Natural killer cell treated with Interleukin-12 subunit alpha and Interleukin-12 subunit beta and Interleukin-15 and Interleukin-18, amount 100 ng/mL, for 72 hours (primary cell): Measurements from ENCODE around the gene MRGPRE. TPM values are rescaled to one million over a fixed set of nuclear protein-coding genes. Genes with fewer than 3 reads are reported as not detected.

Experiments used
- ATAC-seq, 2 donors: fragments of 150-1000 bp; cut with Tn5 transposase in 1 of 2; sonication (Bioruptor Pico), chemical (Tn5 transposase) in 1 of 2; 2 replicates each; pipeline ENCODE4 v1.10.0; 2021
- DNase-seq: peaks from one replicate; pipeline ENCODE4 v3.0.0; 2022; ENCODE audit warnings: low spot score
- H3K27ac Mint-ChIP-seq, 2 donors: 1 replicate in 1 of 2; 2 replicates in 1 of 2; pipeline ENCODE4 v1.8.0; 2022; ENCODE audit warnings: mixed read lengths in 2 of 2, mild to moderate bottlenecking in 1 of 2, moderate library complexity in 1 of 2
- H3K27me3 Mint-ChIP-seq, 2 donors: 1 replicate in 1 of 2; 2 replicates in 1 of 2; pipeline ENCODE4 v1.8.0; 2022; ENCODE audit warnings: mixed read lengths in 2 of 2
- H3K36me3 Mint-ChIP-seq: one replicate; pipeline ENCODE4 v1.8.0; 2022; ENCODE audit warnings: mixed read lengths
- H3K4me1 Mint-ChIP-seq, 2 donors: 1 replicate in 1 of 2; 2 replicates in 1 of 2; pipeline ENCODE4 v1.8.0; 2022; ENCODE audit warnings: low read depth in 2 of 2, mixed read lengths in 2 of 2, mild to moderate bottlenecking in 1 of 2
- H3K4me3 Mint-ChIP-seq: one replicate; pipeline ENCODE4 v1.8.0; 2022; ENCODE audit warnings: mixed read lengths
- H3K9me3 Mint-ChIP-seq: 2 replicates; pipeline ENCODE4 v1.8.0; 2022; ENCODE audit warnings: mixed read lengths
- total RNA-seq, 2 donors: library from RNA; stranded (reverse); gene quantifications; one replicate each; pipeline ENCODE4 v1.2.3, GENCODE V29; 2022

Gene MRGPRE
- total RNA-seq, 2 donors from 2014 or later: not detected

- H3K27me3 Mint-ChIP-seq: no peaks in the 10 kb centered on the region
- DNase-seq (peak; percentile 13), ATAC-seq (no peak)
- H3K36me3 Mint-ChIP-seq: peaks cover 8% of the 10 kb centered on the region
- H3K27ac Mint-ChIP-seq: no peak overlapping the region
- H3K4me1 Mint-ChIP-seq: peaks cover under 1 to 6% of the 10 kb centered on the region in 2 donors
- H3K4me3 Mint-ChIP-seq: no peak overlapping the region
- no peaks in the 10 kb centered on the region for H3K9me3 Mint-ChIP-seq
These were observed 51.3 kb downstream of the MRGPRE start for GRCh38 chr11:3180869-3181268.

GRCh38 chr11:3178349-3178748, 53.9 kb downstream of the MRGPRE start:
- DNase-seq (no peak), ATAC-seq (no peak)
- Mint-ChIP-seq H3K9me3 (no peaks in the 10 kb centered on the region), H3K36me3 (peaks cover 13% of the 10 kb centered on the region), H3K4me1 (peaks cover 3 to 6% of the 10 kb centered on the region in 2 donors), H3K27me3 (no peaks in the 10 kb centered on the region), H3K27ac (no peak overlapping the region), H3K4me3 (no peak overlapping the region)

GRCh38 chr11:3177931-3178330, 54.3 kb downstream of the MRGPRE start:
- H3K27ac Mint-ChIP-seq: no peak overlapping the region
- no peaks in the 10 kb centered on the region for H3K27me3 Mint-ChIP-seq
- H3K4me1 Mint-ChIP-seq: peaks cover 3 to 6% of the 10 kb centered on the region in 2 donors
- ATAC-seq: no peak
- no peak for DNase-seq
- H3K9me3 Mint-ChIP-seq: no peaks in the 10 kb centered on the region
- H3K36me3 Mint-ChIP-seq: peaks cover 13% of the 10 kb centered on the region
- no peak overlapping the region for H3K4me3 Mint-ChIP-seq

Other genes starting within 250 kb of the MRGPRE start
- 100 to 1,000 TPM; 160 to 222 TPM for gene NAP1L4, start 240.1 kb downstream of the MRGPRE start, total RNA-seq
- gene CARS1, start 175.0 kb downstream of the MRGPRE start, total RNA-seq: 100 to 1,000 TPM in 1 of 2 donors, 10 to 100 TPM in 1; 88.8 to 128 TPM
- 10 to 100 TPM; 58.3 to 74.6 TPM for gene OSBPL5, start 67.1 kb downstream of the MRGPRE start, total RNA-seq
- gene MRGPRG, start 13.6 kb downstream of the MRGPRE start, total RNA-seq: not detected
- 10 to 100 TPM; 46.8 to 53.9 TPM for gene ZNF195, start 146.7 kb upstream of the MRGPRE start, total RNA-seq